NCI-H2081 treated with DMSO at 0.1 percent for 48 hours (cell line): ENCODE measurements around the gene MARCKS.
"Not testable (repeated sequence)": the region's sequence is repeated elsewhere in the genome, so short reads cannot be mapped to it uniquely, and the experiment has no call there.

Source experiments
- DNase-seq: peaks from one replicate; lab custom pipeline; 2025; lab: John Stamatoyannopoulos, UW

MARCKS gene

DNA sequence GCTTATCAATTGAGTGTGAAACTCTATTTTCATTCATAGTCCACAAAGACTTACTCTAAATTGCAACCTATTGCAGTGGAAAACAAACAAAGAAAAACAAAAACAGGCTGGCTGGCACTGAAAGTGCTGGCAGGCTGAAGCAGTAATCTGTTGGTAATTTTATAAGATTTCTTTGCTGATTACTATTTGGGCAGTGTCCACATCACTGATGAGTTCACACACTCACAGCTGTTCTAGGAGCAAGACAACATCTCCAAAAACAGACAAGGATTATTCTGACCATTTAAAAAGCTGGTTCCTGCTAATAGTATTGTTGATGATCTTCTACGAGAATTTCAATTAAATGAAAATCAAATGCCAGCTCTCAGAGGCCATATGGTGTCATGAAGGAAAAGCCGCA lies 26.9 kb downstream of the MARCKS start:
- DNase-seq = no peak

- DNase-seq = no peak
These were observed 29.4 kb downstream of the MARCKS start for GRCh38 chr6:113886512-113886911.

DNA sequence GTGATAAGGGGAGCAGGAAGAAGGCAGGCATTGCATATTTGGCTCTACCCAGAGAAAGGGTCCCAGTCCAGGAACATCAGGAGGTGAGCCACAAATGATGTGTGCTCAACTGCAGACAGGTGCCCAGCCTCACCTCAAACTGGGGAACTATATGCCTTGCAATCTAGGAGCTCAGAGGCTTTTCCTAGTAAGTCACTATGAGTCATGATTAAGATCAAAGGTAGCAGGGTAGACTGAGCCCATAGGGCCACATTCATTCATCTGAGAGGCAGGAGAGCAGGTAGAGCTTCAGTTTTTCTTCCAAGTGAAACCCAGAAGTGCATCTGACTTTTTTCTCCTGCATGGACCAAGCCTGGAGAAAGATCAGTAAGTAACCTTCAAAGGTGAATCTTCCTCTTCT lies 31.3 kb downstream of the MARCKS start:
- no peak for DNase-seq

DNA sequence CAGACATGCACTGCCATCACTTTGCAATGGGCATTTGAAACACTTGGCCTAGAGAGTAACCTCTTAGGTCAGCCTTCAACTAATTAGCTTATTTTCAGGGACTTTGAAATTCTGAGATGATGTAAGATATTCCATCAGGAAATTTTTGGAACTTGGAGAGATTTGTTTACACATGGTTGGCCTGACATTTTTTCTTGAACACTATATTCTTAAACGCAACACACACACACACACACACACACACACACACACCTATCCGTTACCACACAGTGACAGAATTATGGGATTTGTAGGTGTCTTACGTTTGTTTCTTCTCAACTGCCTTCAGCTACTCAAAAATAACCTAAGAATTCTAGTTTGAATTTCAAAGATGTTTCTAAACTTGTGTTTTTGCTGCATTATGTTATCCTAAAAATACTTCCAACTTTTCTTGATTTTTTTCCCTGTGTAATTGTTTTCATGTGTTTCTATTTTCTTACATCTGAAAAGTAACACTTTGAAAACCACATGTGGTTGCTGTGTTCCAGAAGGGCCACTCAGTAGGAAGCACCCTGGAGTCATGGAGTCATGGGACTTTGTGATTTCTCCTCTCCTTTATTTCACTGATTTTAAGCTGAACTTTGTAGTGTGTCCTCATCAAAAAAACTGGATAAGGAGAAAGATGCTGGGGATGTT lies 31.9 kb downstream of the MARCKS start:
- no peak for DNase-seq

DNA sequence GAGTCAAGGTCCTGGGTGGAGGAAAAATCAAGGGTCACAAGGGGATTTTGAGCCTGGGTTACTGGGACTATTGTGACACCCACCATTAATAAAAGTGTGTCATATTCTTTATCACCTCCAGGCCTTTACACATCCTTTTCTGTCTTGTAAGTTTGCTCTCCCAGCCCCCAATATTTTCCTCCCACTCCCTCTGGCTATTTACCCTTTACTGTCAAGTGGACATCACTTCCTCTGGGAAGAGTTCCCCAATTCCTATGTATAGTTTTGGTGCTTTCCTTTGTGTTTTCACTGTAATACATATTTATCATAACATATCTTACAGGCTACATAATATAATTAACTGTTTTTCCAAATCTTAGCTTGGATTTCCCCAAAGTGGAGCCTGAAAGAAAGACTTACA lies 36.3 kb downstream of the MARCKS start:
- no peak for DNase-seq

DNA sequence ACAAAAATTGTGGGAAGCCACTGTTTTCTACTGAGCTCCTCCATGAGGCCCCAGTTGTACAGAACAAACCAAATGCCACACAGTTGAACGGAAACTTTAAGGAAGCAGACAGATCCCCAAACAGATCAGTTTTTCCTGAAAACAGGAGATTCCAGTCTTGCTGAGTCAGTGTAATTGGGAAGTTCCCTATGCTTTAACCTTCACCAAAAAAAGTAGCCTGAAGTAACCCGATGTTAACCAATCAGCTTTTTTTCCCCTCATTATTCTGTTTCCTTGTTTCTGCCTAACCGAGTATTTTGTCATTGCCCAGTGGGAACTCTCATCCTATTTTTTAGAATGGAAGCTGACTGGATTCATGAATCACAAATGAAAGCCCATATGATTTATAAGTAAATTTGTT lies 36.7 kb downstream of the MARCKS start:
- no peak for DNase-seq

GRCh38 chr6:113894712-113895674 lies 37.8 kb downstream of the MARCKS start:
- DNase-seq = no peak

GRCh38 chr6:113901482-113901881 lies 44.3 kb downstream of the MARCKS start:
- DNase-seq = no peak

DNA sequence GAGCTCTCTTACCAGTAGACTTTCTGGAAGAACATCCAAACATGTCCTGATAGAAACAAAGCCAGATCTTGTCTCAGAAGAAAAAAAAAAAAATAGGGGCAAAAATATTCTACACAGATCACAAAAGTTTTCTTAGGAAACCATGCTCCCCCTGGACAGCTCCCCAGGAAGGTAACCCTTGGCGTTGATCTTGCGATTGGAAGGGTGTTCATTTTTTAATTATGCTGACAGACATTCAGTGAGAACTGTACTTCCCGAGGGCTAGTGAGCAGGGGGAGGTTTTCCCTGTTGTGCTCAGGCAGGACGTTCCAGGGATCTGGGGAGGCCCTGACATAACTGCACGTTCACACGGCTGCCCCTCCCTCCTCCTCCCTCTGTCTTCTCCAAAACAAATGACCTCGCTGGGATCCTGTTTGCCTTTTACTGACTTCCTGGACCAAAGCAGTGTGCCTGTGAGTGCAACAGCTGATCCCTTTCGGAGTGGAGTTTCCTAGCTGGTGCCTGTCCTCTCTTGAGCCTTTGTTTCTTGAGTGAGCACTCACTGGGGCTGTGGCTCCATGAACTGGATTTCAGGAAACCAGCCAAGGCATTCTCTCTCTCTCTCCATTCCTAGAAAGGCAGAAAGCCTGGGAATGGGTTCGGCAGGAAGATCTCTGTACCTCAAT lies 46.7 kb downstream of the MARCKS start:
- no peak for DNase-seq

GRCh38 chr6:113907102-113907815 lies 50.1 kb downstream of the MARCKS start:
- DNase-seq = no peak

DNA sequence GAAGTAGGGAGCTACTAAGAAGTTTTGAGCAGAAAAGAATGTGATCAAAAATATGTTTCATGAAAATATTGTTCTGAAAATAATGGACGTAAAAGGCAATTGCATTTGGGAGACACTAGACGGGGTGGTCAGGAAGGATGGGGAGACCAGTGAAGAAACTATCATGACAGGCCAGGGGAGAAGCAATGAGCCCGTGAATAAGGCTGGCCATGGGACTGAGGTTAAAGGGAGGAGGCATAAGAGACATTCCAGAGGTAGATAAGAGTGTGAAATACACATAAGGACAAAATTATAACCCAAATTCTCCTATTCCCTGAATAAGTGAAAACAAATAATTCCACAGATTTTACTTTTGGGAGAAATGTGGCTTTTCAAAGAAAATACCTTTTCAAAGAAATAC lies 51.7 kb downstream of the MARCKS start:
- DNase-seq = no peak

GRCh38 chr6:113909224-113909856 lies 52.2 kb downstream of the MARCKS start:
- peak; percentile 5 for DNase-seq

DNA sequence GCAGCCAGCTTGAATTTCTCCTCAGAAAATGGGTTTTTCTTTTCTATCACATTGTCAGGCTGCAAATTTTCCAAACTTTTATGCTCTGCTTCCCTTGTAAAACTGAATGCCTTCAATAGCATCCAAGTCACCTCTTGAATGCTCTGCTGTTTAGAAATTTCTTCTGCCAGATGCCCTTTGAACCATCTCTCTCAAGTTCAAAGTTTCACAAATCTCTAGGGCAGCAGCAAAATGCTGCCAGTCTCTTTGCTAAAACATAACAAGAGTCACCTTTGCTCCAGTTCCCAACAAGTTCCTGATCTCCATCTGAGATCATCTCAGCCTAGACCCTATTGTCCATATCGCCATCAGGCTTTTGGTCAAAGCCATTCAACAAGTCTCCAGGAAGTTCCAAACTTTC lies 53.1 kb downstream of the MARCKS start:
- not testable (repeated sequence) for DNase-seq
